Mammary epithelial cell (primary cell): ENCODE data around the gene B4GALNT2.

Source experiments
- EZH2 ChIP-seq: IDR thresholded peaks from 2 replicates; pipeline ENCODE4 v1.6.1; 2012; ENCODE audit warnings: low read length, inconsistent platforms, borderline replicate concordance
- TF ChIP-seq, protein P1 (sequence below), 2 donors: IDR thresholded peaks in 1 of 2; conservative IDR thresholded peaks in 1 of 2; 2 replicates each; pipeline ENCODE4 v1.5.1; 2011 to 2012; ENCODE audit warnings: inconsistent platforms in 2 of 2, low read length in 2 of 2, mild to moderate bottlenecking in 2 of 2, control low read depth in 1 of 2, low read depth in 1 of 2; ENCODE audit not compliant: insufficient read depth in 1 of 2; ENCODE audit errors: extremely low read depth in 1 of 2

GRCh38 chr17:49219987-49220386 is 87.4 kb downstream of the B4GALNT2 start:
- TF ChIP-seq, protein P1, sequence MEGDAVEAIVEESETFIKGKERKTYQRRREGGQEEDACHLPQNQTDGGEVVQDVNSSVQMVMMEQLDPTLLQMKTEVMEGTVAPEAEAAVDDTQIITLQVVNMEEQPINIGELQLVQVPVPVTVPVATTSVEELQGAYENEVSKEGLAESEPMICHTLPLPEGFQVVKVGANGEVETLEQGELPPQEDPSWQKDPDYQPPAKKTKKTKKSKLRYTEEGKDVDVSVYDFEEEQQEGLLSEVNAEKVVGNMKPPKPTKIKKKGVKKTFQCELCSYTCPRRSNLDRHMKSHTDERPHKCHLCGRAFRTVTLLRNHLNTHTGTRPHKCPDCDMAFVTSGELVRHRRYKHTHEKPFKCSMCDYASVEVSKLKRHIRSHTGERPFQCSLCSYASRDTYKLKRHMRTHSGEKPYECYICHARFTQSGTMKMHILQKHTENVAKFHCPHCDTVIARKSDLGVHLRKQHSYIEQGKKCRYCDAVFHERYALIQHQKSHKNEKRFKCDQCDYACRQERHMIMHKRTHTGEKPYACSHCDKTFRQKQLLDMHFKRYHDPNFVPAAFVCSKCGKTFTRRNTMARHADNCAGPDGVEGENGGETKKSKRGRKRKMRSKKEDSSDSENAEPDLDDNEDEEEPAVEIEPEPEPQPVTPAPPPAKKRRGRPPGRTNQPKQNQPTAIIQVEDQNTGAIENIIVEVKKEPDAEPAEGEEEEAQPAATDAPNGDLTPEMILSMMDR (conservative IDR thresholded peaks at IDR 0.05 in 1 of 2, IDR thresholded peaks at IDR 0.05 in 1 of 2; ENCODE audit: extremely low read depth in 1 of 2, insufficient read depth in 1 of 2, low read depth in 1 of 2, low read length in 2 of 2) = no peak
- TF ChIP-seq EZH2 = no peak
